Testis (tissue), 2 donors: Measurements from ENCODE around the gene CHMP1A.
"Not testable (repeated sequence)": the region's sequence is repeated elsewhere in the genome, so short reads cannot be mapped to it uniquely, and the experiment has no call there.

Source experiments
- POLR2A ChIP-seq: fragments of 450-650 bp; IDR thresholded peaks from one replicate; pipeline ENCODE4 v1.6.1; 2017; ENCODE audit warnings: antibody characterized with exemption, mild to moderate bottlenecking, moderate library complexity
- TF ChIP-seq, protein P1 (sequence below), 3 experiments: fragments of 450-650 bp in 2 of 3; fragments of 200-600 bp in 1 of 3; sonication (generic) in 1 of 3; IDR thresholded peaks; one replicate each; pipeline ENCODE4 v1.5.1; 2016 to 2019; ENCODE audit warnings: antibody characterized with exemption in 3 of 3, mild to moderate bottlenecking in 2 of 3, moderate library complexity in 1 of 3

- TF ChIP-seq, protein P1, sequence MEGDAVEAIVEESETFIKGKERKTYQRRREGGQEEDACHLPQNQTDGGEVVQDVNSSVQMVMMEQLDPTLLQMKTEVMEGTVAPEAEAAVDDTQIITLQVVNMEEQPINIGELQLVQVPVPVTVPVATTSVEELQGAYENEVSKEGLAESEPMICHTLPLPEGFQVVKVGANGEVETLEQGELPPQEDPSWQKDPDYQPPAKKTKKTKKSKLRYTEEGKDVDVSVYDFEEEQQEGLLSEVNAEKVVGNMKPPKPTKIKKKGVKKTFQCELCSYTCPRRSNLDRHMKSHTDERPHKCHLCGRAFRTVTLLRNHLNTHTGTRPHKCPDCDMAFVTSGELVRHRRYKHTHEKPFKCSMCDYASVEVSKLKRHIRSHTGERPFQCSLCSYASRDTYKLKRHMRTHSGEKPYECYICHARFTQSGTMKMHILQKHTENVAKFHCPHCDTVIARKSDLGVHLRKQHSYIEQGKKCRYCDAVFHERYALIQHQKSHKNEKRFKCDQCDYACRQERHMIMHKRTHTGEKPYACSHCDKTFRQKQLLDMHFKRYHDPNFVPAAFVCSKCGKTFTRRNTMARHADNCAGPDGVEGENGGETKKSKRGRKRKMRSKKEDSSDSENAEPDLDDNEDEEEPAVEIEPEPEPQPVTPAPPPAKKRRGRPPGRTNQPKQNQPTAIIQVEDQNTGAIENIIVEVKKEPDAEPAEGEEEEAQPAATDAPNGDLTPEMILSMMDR (IDR thresholded peaks at IDR 0.05) = not testable (repeated sequence)
- not testable (repeated sequence) for TF ChIP-seq POLR2A
Measured at GRCh38 chr16:89634463-89635385, 22.8 kb downstream of the CHMP1A start.
